Measurements from ENCODE around the gene CPSF3. TPM values are rescaled to one million over a fixed set of nuclear protein-coding genes. Genes with fewer than 3 reads are reported as not detected.

The CPSF3 gene
- total RNA-seq, 1 experiment from 2014 or later, result 68.5 TPM

DNA sequence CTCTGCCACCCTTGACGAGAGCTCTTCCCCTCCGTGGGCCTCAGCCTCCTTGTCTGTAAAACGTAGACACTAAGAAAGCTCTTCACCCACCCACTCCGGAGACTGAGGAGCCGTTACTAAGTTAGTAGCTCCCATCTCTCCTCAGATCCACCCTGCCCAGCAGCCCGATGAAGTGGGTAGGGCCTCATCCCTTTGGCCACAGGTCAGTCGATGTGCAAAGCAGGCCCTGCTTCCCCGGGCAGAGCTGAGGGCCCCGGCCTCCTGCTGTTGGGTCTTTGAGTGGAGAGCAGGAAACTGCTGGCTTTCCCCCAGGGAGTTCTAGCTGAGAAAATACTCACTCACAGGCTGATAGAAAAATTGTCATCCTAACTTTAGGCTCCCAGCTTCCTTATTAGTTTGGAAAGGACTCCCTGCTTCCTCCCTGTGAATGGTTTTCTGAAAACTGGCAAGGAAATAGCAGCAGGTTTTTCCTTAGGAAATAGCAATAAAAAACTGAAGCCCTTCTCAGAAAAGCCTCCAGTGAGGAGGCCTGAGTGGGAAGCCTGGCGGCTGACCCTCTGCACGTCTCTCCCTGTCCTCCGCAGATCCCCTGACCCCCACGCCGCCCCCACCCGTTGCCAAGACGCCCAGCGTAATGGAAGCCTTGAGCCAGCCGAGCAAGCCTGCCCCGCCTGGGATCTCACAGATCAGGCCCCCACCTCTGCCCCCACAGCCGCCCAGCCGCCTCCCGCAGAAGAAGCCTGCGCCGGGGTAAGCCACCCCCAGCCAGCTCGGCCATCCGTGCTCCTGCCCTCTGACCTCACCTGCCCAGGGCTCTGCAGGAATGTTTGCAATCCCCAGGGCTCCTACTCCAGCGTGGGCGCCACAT is 30.3 kb upstream of the CPSF3 start (continued):
- no peak for TF ChIP-seq ELF1 (IDR thresholded peaks at IDR 0.05; ENCODE audit: borderline replicate concordance, low read depth)

DNA sequence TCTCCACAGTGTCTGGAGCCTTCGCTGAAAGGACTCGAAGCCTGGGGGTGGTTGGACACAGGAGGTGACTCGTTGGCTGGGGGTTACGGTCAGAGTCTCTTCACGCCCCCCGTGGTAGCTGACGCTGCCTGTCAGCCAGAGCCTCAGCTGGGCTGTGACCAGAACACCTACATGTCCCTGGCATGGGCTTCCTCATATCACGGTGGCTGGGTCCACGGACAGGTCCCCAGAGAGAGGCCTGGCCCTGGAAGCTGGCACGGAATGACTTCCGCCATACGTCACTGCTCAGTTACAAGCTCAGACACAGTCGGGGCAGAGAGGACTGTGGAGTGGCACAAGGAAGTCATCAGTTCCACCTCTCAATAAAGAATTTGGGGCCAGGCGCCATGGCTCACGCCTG is 28.6 kb upstream of the CPSF3 start:
- Histone ChIP-seq H3K9ac (ENCODE audit: low read length) (no peak overlapping the region), H3K9me2 (ENCODE audit: insufficient read depth) (no peaks in the 10 kb centered on the region), H3K27me3 (ENCODE audit: insufficient read depth, low read length) (no peaks in the 10 kb centered on the region), H3K27ac (ENCODE audit: low read depth, low read length) (no peak overlapping the region), H3K79me2 (ENCODE audit: insufficient read depth, low read length) (no peaks in the 10 kb centered on the region), H3K9me3 (ENCODE audit: control insufficient read depth in 1 of 2, insufficient read depth in 1 of 2, low read depth in 1 of 2, low read length in 2 of 2) (no peaks in the 10 kb centered on the region), H3K4me3 (replicated peaks in 1 of 2; ENCODE audit: low read depth in 1 of 2, low read length in 2 of 2) (no peak overlapping the region), H2AFZ (ENCODE audit: low read depth, low read length, poor library complexity, severe bottlenecking) (no peak overlapping the region), H3K36me3 (ENCODE audit: control insufficient read depth in 1 of 2, insufficient read depth in 2 of 2, low read length in 2 of 2) (no peaks in the 10 kb centered on the region; a peak in 1 of 4 replicates), H3K4me1 (ENCODE audit: control insufficient read depth in 1 of 2, insufficient read depth in 2 of 2, low read length in 2 of 2) (no peaks in the 10 kb centered on the region), H3K4me2 (ENCODE audit: low read length) (no peak overlapping the region), H4K20me1 (ENCODE audit: insufficient read depth) (no peaks in the 10 kb centered on the region)
- intact Hi-C loops (cut with micrococcal nuclease), result no loop called here
- no peak for ATAC-seq
- ChIA-PET RAD21 (ENCODE audit: low non-redundant PET in 1 of 2, low total read pairs in 2 of 2, uncharacterized antibody in 2 of 2, unreplicated experiment in 2 of 2) (no interaction called here), POLR2A (no interaction called here), CTCF (no interaction called here)
- no peak for DNase-seq (ENCODE audit: low read depth, low spot score)
- TF ChIP-seq, protein P1, sequence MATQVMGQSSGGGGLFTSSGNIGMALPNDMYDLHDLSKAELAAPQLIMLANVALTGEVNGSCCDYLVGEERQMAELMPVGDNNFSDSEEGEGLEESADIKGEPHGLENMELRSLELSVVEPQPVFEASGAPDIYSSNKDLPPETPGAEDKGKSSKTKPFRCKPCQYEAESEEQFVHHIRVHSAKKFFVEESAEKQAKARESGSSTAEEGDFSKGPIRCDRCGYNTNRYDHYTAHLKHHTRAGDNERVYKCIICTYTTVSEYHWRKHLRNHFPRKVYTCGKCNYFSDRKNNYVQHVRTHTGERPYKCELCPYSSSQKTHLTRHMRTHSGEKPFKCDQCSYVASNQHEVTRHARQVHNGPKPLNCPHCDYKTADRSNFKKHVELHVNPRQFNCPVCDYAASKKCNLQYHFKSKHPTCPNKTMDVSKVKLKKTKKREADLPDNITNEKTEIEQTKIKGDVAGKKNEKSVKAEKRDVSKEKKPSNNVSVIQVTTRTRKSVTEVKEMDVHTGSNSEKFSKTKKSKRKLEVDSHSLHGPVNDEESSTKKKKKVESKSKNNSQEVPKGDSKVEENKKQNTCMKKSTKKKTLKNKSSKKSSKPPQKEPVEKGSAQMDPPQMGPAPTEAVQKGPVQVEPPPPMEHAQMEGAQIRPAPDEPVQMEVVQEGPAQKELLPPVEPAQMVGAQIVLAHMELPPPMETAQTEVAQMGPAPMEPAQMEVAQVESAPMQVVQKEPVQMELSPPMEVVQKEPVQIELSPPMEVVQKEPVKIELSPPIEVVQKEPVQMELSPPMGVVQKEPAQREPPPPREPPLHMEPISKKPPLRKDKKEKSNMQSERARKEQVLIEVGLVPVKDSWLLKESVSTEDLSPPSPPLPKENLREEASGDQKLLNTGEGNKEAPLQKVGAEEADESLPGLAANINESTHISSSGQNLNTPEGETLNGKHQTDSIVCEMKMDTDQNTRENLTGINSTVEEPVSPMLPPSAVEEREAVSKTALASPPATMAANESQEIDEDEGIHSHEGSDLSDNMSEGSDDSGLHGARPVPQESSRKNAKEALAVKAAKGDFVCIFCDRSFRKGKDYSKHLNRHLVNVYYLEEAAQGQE (IDR thresholded peaks at IDR 0.05; ENCODE audit: low read depth), result no peak
- TF ChIP-seq EZH2phosphoT487 (IDR thresholded peaks at IDR 0.05; ENCODE audit: borderline replicate concordance), result no peak
- no TSS peak for BruUV-seq (replicated peaks)

Data from HCT116 (cell line).